ENCODE measurements around the gene ZDHHC11B.

Gene ZDHHC11B

DNA sequence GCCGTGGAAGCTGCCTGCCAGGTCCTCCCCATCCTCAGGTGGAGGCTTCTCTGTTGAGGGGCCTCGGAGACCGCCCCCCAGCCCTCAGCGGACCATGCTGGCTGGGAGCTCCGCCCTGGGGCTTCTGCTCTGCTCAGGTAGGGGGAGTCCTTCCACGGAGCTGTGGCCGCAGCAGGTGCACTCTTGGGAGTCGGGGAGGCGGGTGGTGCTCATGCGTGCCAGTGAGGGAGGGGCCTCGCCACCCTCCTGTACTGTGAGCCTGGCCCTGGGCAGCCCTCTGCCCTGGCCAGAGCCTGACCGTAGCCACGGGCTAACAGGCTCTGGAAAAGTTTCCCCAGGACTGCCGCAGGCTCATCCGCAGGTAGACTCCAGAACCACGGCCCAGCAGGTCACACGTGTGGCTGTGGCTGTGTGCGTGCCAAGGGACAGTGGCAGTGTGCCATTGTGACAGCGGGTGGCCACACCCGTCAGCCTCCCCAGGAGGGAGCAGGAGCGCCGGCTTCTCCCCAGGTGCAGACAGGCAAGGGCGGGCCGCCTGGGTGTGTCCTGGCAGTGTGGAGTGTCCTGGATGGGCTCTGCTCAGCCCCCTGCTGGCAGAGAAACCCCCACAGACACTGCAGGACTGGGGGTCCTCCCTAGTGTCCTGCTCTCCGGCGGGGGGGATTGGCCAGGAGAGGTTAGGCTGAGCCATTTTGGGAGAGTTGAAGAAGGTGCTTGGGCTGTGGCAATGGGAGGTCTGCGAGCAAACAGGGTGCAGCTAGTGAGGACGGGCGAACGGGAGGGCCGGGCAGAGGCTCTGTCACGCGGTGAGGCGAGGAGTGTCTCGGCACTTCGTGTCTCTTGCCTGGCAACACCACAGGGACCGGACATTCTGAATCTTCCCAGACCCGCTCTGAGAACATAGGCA is 120.8 kb downstream of the ZDHHC11B start:
- no peak overlapping the region for H3K4me3 ChIP-seq (ENCODE audit: low read depth, low read length)
- TF ChIP-seq CTCF (IDR thresholded peaks at IDR 0.05; ENCODE audit: low read depth, low read length): no peak
- DNase-seq (ENCODE audit: low read depth, low spot score): no peak
- in situ Hi-C loops (cut with HindIII; ENCODE audit: low sequenced_read_pairs): no loop called here

DNA sequence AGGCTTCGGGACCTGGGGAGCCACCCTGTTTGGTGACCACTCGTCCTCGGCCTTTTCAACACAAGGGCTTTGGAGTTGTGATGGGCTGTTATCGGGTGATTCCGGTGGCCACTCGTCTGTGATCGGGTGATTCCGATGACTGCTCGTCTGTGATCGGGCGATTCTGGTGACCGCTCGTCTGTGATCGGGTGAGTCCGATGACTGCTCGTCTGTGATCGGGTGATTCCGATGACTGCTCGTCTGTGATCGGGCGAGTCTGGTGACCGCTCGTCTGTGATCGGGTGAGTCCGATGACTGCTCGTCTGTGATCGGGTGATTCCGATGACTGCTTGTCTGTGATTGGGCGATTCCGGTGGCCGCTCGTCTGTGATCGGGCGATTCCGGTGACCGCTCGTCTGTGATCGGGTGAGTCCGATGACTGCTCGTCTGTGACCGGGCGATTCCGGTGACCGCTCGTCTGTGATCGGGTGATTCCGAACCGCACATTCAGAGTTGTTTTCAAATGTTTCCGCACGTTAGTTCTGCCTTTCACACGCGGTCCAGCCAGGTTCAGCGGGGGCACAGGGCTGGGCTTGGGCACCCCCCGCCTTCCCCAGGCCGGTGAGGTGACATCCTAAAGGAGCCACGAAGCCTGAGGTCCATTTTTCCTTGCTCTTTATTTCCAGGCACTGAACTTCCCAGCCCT is 121.6 kb downstream of the ZDHHC11B start:
- in situ Hi-C loops (cut with HindIII; ENCODE audit: low sequenced_read_pairs): no loop called here
- H3K4me3 ChIP-seq (ENCODE audit: low read depth, low read length): no peak overlapping the region
- no peak for DNase-seq (ENCODE audit: low read depth, low spot score)
- no peak for TF ChIP-seq CTCF (IDR thresholded peaks at IDR 0.05; ENCODE audit: low read depth, low read length)

DNA sequence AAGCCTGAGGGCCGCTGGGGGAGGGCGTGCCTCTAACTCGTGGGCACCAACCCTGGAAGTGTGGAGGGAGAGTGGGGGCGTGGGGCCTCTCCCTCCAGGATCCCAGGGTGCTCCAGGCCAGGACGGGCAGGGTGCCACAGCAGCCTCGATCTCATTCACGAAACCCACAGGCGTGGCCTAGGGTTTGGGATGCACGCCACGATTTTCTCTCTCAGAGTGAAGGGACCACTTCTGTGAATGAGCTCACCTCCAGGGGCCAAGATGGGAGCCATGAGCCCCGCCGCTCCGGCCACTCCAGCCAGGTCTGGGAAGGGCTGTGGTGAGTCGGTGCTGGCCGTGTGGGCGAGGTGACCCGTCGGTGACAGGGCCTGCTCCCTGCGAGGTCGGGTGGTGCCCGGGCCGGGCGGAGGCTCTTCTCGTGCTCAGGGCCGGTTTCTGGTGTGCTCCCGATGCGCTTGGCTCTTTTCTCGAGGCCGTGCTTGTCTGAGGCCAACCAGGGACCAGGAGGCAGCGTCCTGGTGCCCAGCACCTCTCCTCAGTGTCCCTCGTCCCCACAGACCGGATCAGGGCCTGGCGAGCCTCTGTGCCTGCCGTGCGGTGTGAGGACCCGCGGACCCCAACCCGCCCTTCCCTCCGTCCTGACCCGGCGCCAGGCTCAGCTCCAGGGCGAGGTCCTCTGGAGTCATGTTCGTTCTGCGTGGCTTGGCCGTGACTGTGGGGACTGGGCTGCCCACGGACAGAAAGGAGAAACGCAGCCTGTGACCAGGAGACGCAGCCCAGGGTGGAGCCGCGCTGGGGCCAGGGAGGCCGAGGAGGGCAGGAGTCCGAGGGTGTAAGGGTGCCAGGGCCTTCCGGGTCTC is 122.4 kb downstream of the ZDHHC11B start:
- TF ChIP-seq CTCF (IDR thresholded peaks at IDR 0.05; ENCODE audit: low read depth, low read length): no peak
- DNase-seq (ENCODE audit: low read depth, low spot score): no peak
- no peak overlapping the region for H3K4me3 ChIP-seq (ENCODE audit: low read depth, low read length)
- in situ Hi-C loops (cut with HindIII; ENCODE audit: low sequenced_read_pairs): no loop called here

- DNase-seq (ENCODE audit: low read depth, low spot score): no peak
- H3K4me3 ChIP-seq (ENCODE audit: low read depth, low read length): no peak overlapping the region
- TF ChIP-seq CTCF (IDR thresholded peaks at IDR 0.05; ENCODE audit: low read depth, low read length): no peak
- in situ Hi-C loops (cut with HindIII; ENCODE audit: low sequenced_read_pairs): no loop called here
These were observed 124.0 kb downstream of the ZDHHC11B start for GRCh38 chr5:660491-661030.

Measured in astrocyte of the spinal cord (primary cell).